Measurements from ENCODE around the gene PRKN.

PRKN gene

DNA sequence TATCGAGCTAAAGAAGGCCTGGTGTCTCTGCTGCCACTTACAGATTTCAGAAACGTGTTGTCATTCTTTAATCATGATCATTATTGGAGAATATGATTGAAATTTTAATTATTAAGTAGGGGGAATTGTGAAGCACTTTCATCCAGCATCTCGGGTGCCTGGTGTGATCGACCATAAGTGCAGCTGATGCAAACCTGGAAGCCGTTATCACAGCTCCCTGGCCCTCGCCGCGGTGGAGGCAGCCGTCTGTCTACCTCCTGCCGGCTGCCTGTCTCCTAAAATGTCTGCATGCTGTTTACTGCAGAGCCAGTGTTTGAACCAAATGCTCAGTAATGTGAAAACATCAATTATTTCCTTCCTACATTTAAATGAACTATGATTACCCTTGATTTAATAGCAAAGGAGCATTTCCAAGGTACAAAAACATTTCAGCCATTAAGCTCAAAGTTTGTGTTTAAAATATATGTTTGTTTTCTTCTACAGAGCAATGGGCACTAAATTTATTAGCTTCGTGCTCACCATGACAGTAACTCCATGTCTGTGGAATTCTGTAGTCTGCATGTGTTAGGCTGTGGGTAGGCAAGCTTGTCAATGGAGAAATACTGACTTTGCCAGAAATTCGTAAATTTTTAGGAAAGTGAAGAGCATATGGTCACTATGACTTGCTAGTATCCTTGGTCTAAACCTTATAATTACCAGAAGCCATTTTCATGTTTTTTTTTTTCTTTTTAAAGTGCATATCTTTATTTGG is 1269.2 kb downstream of the PRKN start:
- peak overlapping the region; percentile 90 for H3K27ac ChIP-seq (ENCODE audit: low read depth, low read length, severe bottlenecking)
- H3K4me3 ChIP-seq (ENCODE audit: extremely low read depth, insufficient read depth, low read length, poor library complexity, severe bottlenecking): no peak overlapping the region
- H3K9me3 ChIP-seq (ENCODE audit: control insufficient read depth, low read length): no peaks in the 10 kb centered on the region
- WGBS, 2 experiments (ENCODE audit: insufficient coverage in 2 of 2): 73 to 88% methylated on average over 8 to 11 of the region's 12 CpGs
- H3K36me3 ChIP-seq (ENCODE audit: control insufficient read depth, insufficient read depth, low read length): no peaks in the 10 kb centered on the region
- H3K4me1 ChIP-seq (ENCODE audit: control insufficient read depth, insufficient read depth, low read length, poor library complexity, severe bottlenecking): peaks cover 8% of the 10 kb centered on the region

GRCh38 chr6:161455848-161456247 is 1271.7 kb downstream of the PRKN start:
- no peaks in the 10 kb centered on the region for H3K9me3 ChIP-seq (ENCODE audit: control insufficient read depth, low read length)
- H3K36me3 ChIP-seq (ENCODE audit: control insufficient read depth, insufficient read depth, low read length): no peaks in the 10 kb centered on the region
- WGBS, 2 experiments (ENCODE audit: insufficient coverage in 2 of 2): 84 to 100% methylated on average over 1 to 4 of the region's 5 CpGs
- no peak overlapping the region for H3K27ac ChIP-seq (ENCODE audit: low read depth, low read length, severe bottlenecking)
- H3K4me3 ChIP-seq (ENCODE audit: extremely low read depth, insufficient read depth, low read length, poor library complexity, severe bottlenecking): no peak overlapping the region
- peaks cover 8% of the 10 kb centered on the region for H3K4me1 ChIP-seq (ENCODE audit: control insufficient read depth, insufficient read depth, low read length, poor library complexity, severe bottlenecking)

GRCh38 chr6:161453558-161453957 is 1274.0 kb downstream of the PRKN start:
- Histone ChIP-seq H3K27ac (ENCODE audit: low read depth, low read length, severe bottlenecking) (no peak overlapping the region), H3K36me3 (ENCODE audit: control insufficient read depth, insufficient read depth, low read length) (no peaks in the 10 kb centered on the region), H3K4me3 (ENCODE audit: extremely low read depth, insufficient read depth, low read length, poor library complexity, severe bottlenecking) (no peak overlapping the region), H3K9me3 (ENCODE audit: control insufficient read depth, low read length) (no peaks in the 10 kb centered on the region), H3K4me1 (ENCODE audit: control insufficient read depth, insufficient read depth, low read length, poor library complexity, severe bottlenecking) (peaks cover 3% of the 10 kb centered on the region)
- WGBS, 2 experiments (ENCODE audit: insufficient coverage in 2 of 2): 71 to 100% methylated on average over 1 to 2 of the region's 4 CpGs

DNA sequence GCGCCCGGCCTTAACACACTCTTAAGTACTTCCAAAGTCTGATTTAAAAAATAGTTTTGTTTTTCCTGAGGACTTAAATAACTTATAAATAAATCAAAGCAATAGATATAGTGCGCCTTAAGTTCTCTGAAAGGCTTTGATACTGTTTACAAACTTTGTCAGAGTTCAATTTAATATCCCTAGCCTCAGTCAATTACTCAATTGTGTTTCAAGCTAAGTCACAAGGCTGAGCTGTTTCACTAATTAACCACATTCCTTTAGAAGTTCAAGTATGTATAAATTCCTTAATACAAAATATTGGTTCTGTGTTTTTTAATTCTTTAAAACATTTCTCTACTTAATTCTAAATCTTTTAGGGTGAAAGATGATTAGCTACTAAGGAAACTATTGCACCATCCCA is 1275.3 kb downstream of the PRKN start:
- H3K27ac ChIP-seq (ENCODE audit: low read depth, low read length, severe bottlenecking): no peak overlapping the region
- H3K4me1 ChIP-seq (ENCODE audit: control insufficient read depth, insufficient read depth, low read length, poor library complexity, severe bottlenecking): no peaks in the 10 kb centered on the region
- H3K9me3 ChIP-seq (ENCODE audit: control insufficient read depth, low read length): no peaks in the 10 kb centered on the region
- no peaks in the 10 kb centered on the region for H3K36me3 ChIP-seq (ENCODE audit: control insufficient read depth, insufficient read depth, low read length)
- 100% methylated on average over 1 of the region's 3 CpGs; no CpG with 5 or more reads in 1 of the 2 experiments for WGBS, 2 experiments (ENCODE audit: insufficient coverage in 2 of 2)
- H3K4me3 ChIP-seq (ENCODE audit: extremely low read depth, insufficient read depth, low read length, poor library complexity, severe bottlenecking): no peak overlapping the region

GRCh38 chr6:161449521-161449920 is 1278.0 kb downstream of the PRKN start:
- 100% methylated on average over 2 to 3 of the region's 3 CpGs for WGBS, 2 experiments (ENCODE audit: insufficient coverage in 2 of 2)
- Histone ChIP-seq H3K4me3 (ENCODE audit: extremely low read depth, insufficient read depth, low read length, poor library complexity, severe bottlenecking) (no peak overlapping the region), H3K9me3 (ENCODE audit: control insufficient read depth, low read length) (no peaks in the 10 kb centered on the region), H3K4me1 (ENCODE audit: control insufficient read depth, insufficient read depth, low read length, poor library complexity, severe bottlenecking) (no peaks in the 10 kb centered on the region), H3K27ac (ENCODE audit: low read depth, low read length, severe bottlenecking) (no peak overlapping the region), H3K36me3 (ENCODE audit: control insufficient read depth, insufficient read depth, low read length) (no peaks in the 10 kb centered on the region)

DNA sequence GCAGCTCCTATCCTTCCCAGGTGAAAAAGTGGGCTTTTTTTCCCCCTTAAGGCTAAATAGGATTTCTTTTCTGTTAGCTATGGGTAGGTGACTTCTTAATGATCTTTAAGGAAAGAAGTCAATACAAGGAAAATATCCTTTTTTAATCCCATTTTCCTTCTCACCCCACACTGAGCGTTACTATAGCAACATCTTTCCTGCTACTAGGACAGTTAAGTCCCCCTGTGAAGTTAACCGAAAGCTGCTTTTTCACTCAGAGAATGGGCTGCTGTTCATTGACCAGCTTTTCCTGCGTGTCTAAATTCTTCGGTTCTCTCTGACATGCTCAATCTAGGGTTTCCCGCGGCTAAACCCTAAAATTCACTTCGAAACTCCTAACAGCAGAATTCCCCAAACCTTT is 1280.6 kb downstream of the PRKN start:
- Histone ChIP-seq H3K36me3 (ENCODE audit: control insufficient read depth, insufficient read depth, low read length) (no peaks in the 10 kb centered on the region), H3K4me1 (ENCODE audit: control insufficient read depth, insufficient read depth, low read length, poor library complexity, severe bottlenecking) (no peaks in the 10 kb centered on the region), H3K4me3 (ENCODE audit: extremely low read depth, insufficient read depth, low read length, poor library complexity, severe bottlenecking) (no peak overlapping the region), H3K9me3 (ENCODE audit: control insufficient read depth, low read length) (no peaks in the 10 kb centered on the region), H3K27ac (ENCODE audit: low read depth, low read length, severe bottlenecking) (no peak overlapping the region)
- WGBS, 2 experiments (ENCODE audit: insufficient coverage in 2 of 2): 77 to 88% methylated on average over 3 to 4 of the region's 7 CpGs

GRCh38 chr6:161446296-161446925 is 1281.2 kb downstream of the PRKN start:
- 92 to 100% methylated on average over 3 to 4 of the region's 6 CpGs for WGBS, 2 experiments (ENCODE audit: insufficient coverage in 2 of 2)
- Histone ChIP-seq H3K4me1 (ENCODE audit: control insufficient read depth, insufficient read depth, low read length, poor library complexity, severe bottlenecking) (no peaks in the 10 kb centered on the region), H3K9me3 (ENCODE audit: control insufficient read depth, low read length) (no peaks in the 10 kb centered on the region), H3K36me3 (ENCODE audit: control insufficient read depth, insufficient read depth, low read length) (no peaks in the 10 kb centered on the region), H3K27ac (ENCODE audit: low read depth, low read length, severe bottlenecking) (no peak overlapping the region), H3K4me3 (ENCODE audit: extremely low read depth, insufficient read depth, low read length, poor library complexity, severe bottlenecking) (no peak overlapping the region)

GRCh38 chr6:161445021-161445799 is 1282.4 kb downstream of the PRKN start:
- Histone ChIP-seq H3K9me3 (ENCODE audit: control insufficient read depth, low read length) (no peaks in the 10 kb centered on the region), H3K4me3 (ENCODE audit: extremely low read depth, insufficient read depth, low read length, poor library complexity, severe bottlenecking) (no peak overlapping the region), H3K27ac (ENCODE audit: low read depth, low read length, severe bottlenecking) (peak overlapping the region; percentile 66), H3K36me3 (ENCODE audit: control insufficient read depth, insufficient read depth, low read length) (no peaks in the 10 kb centered on the region), H3K4me1 (ENCODE audit: control insufficient read depth, insufficient read depth, low read length, poor library complexity, severe bottlenecking) (no peaks in the 10 kb centered on the region)
- 89 to 90% methylated on average over 16 to 19 of the region's 20 CpGs for WGBS, 2 experiments (ENCODE audit: insufficient coverage in 2 of 2)

DNA sequence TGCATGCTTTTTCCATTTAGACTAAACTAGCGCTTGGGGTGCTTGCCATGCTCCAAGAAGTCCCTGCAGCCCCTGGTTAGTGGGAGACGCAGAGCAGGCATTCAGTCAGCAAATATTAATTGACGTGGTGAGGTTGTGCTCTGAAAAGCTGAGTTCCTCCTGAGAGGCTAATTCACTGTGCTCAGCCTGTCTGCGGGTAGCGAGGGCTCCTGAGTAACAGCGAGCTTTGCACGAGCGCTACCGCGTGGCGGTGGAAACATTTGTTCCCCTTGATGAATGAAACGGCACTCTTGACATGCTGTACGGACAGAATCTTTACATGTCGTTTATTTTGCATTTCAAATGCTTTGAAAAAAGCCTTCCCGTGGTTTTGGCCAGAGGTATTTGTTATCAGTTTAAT is 1283.1 kb downstream of the PRKN start:
- Histone ChIP-seq H3K9me3 (ENCODE audit: control insufficient read depth, low read length) (no peaks in the 10 kb centered on the region), H3K27ac (ENCODE audit: low read depth, low read length, severe bottlenecking) (peak overlapping the region; percentile 66), H3K4me1 (ENCODE audit: control insufficient read depth, insufficient read depth, low read length, poor library complexity, severe bottlenecking) (no peaks in the 10 kb centered on the region), H3K36me3 (ENCODE audit: control insufficient read depth, insufficient read depth, low read length) (no peaks in the 10 kb centered on the region), H3K4me3 (ENCODE audit: extremely low read depth, insufficient read depth, low read length, poor library complexity, severe bottlenecking) (no peak overlapping the region)
- 59 to 71% methylated on average over 13 to 15 of the region's 15 CpGs for WGBS, 2 experiments (ENCODE audit: insufficient coverage in 2 of 2)

DNA sequence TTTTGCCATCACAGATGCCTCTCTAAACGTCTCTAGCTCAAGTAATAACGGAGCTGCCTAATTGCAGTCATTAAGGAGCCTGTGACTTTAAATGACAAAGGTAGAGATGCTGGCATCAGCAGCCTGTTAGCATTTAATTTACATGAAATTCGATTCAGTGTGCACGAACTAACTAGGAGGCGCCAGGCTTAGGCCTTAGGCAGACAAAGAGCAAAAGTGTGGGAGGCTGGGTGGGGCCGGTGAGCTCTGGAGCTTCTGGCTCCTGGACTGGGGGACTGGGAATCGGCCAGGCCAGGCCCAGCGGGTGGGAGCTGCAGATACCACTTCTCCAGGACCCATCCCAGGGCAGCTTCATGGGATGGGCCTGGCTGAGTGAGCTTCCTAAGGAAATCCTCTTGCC is 1283.7 kb downstream of the PRKN start:
- H3K4me3 ChIP-seq (ENCODE audit: extremely low read depth, insufficient read depth, low read length, poor library complexity, severe bottlenecking): no peak overlapping the region

More for the DNA sequence above, 1283.7 kb downstream of the PRKN start:
- 18 to 31% methylated on average over 5 to 7 of the region's 8 CpGs for WGBS, 2 experiments (ENCODE audit: insufficient coverage in 2 of 2)
- no peaks in the 10 kb centered on the region for H3K9me3 ChIP-seq (ENCODE audit: control insufficient read depth, low read length)
- no peaks in the 10 kb centered on the region for H3K36me3 ChIP-seq (ENCODE audit: control insufficient read depth, insufficient read depth, low read length)
- no peaks in the 10 kb centered on the region for H3K4me1 ChIP-seq (ENCODE audit: control insufficient read depth, insufficient read depth, low read length, poor library complexity, severe bottlenecking)
- H3K27ac ChIP-seq (ENCODE audit: low read depth, low read length, severe bottlenecking): peak overlapping the region; percentile 66
